Neural cell (in vitro differentiated cells): ENCODE data around the gene ABCA6.

Source experiments
- EZH2 ChIP-seq: fragments of 200-600, 300-800 bp; shearing (Covaris generic), sonication (generic); IDR thresholded peaks from 2 replicates; pipeline ENCODE4 v1.6.1; 2014; ENCODE audit warnings: antibody characterized with exemption, low read length, borderline replicate concordance, mild to moderate bottlenecking; ENCODE audit not compliant: insufficient read depth, poor library complexity, severe bottlenecking
- MXI1 ChIP-seq: fragments of 450-650 bp; conservative IDR thresholded peaks from 2 replicates; pipeline ENCODE4 v1.6.1; 2014; ENCODE audit warnings: antibody characterized with exemption, mild to moderate bottlenecking; ENCODE audit not compliant: poor library complexity, severe bottlenecking
- POLR2AphosphoS5 ChIP-seq: IDR thresholded peaks from 2 replicates; pipeline ENCODE4 v1.6.1; 2012
- RAD21 ChIP-seq: fragments of 450-650 bp; conservative IDR thresholded peaks from 2 replicates; pipeline ENCODE4 v1.6.1; 2014; ENCODE audit warnings: antibody characterized with exemption, mild to moderate bottlenecking, moderate library complexity
- SMC3 ChIP-seq: fragments of 450-650 bp; conservative IDR thresholded peaks from 2 replicates; pipeline ENCODE4 v1.6.1; 2014; ENCODE audit warnings: antibody characterized with exemption, mild to moderate bottlenecking, moderate library complexity; ENCODE audit not compliant: poor library complexity
- TAF1 ChIP-seq: IDR thresholded peaks from 2 replicates; pipeline ENCODE4 v1.6.1; 2012; ENCODE audit warnings: low read depth
- TF ChIP-seq, protein P1 (sequence below): fragments of 450-650 bp; IDR thresholded peaks from 2 replicates; pipeline ENCODE4 v1.5.1; 2014; ENCODE audit warnings: antibody characterized with exemption, mild to moderate bottlenecking, moderate library complexity; ENCODE audit not compliant: poor library complexity, severe bottlenecking
- TF ChIP-seq, protein P2 (sequence below): IDR thresholded peaks from 2 replicates; pipeline ENCODE4 v1.6.1; 2012; ENCODE audit warnings: borderline replicate concordance

DNA sequence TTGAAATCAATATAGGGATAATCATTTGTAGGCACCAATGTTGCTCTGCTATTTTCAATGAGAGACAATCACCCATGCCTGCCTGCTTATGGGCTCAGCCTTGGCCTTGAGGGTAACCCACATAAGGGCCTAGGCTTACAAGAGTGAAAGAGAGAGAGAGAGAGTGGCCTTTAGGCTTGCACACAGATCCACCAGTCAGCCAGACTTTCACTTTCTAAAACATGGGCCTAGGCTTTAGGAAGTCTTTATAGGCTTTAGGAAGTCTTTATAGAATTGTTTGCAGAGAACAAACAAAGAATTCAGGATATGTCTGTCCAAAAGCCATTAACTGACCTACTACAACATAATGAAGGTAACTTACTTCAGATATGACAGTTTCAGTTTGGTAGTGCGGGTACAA, 84.4 kb downstream of the ABCA6 start:
- TF ChIP-seq, protein P1, sequence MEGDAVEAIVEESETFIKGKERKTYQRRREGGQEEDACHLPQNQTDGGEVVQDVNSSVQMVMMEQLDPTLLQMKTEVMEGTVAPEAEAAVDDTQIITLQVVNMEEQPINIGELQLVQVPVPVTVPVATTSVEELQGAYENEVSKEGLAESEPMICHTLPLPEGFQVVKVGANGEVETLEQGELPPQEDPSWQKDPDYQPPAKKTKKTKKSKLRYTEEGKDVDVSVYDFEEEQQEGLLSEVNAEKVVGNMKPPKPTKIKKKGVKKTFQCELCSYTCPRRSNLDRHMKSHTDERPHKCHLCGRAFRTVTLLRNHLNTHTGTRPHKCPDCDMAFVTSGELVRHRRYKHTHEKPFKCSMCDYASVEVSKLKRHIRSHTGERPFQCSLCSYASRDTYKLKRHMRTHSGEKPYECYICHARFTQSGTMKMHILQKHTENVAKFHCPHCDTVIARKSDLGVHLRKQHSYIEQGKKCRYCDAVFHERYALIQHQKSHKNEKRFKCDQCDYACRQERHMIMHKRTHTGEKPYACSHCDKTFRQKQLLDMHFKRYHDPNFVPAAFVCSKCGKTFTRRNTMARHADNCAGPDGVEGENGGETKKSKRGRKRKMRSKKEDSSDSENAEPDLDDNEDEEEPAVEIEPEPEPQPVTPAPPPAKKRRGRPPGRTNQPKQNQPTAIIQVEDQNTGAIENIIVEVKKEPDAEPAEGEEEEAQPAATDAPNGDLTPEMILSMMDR: no peak
- no peak for TF ChIP-seq TAF1
- no peak for TF ChIP-seq SMC3
- TF ChIP-seq POLR2AphosphoS5: no peak
- no peak for TF ChIP-seq EZH2
- TF ChIP-seq MXI1: no peak
- TF ChIP-seq RAD21: no peak
- TF ChIP-seq, protein P2, sequence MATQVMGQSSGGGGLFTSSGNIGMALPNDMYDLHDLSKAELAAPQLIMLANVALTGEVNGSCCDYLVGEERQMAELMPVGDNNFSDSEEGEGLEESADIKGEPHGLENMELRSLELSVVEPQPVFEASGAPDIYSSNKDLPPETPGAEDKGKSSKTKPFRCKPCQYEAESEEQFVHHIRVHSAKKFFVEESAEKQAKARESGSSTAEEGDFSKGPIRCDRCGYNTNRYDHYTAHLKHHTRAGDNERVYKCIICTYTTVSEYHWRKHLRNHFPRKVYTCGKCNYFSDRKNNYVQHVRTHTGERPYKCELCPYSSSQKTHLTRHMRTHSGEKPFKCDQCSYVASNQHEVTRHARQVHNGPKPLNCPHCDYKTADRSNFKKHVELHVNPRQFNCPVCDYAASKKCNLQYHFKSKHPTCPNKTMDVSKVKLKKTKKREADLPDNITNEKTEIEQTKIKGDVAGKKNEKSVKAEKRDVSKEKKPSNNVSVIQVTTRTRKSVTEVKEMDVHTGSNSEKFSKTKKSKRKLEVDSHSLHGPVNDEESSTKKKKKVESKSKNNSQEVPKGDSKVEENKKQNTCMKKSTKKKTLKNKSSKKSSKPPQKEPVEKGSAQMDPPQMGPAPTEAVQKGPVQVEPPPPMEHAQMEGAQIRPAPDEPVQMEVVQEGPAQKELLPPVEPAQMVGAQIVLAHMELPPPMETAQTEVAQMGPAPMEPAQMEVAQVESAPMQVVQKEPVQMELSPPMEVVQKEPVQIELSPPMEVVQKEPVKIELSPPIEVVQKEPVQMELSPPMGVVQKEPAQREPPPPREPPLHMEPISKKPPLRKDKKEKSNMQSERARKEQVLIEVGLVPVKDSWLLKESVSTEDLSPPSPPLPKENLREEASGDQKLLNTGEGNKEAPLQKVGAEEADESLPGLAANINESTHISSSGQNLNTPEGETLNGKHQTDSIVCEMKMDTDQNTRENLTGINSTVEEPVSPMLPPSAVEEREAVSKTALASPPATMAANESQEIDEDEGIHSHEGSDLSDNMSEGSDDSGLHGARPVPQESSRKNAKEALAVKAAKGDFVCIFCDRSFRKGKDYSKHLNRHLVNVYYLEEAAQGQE: no peak
